Left hindlimb (tissue), 1 donor: ENCODE data around the gene FPR2.
A peak's percentile ranks its signal among the peaks of the same experiment; 100 is the strongest.
"Not testable (repeated sequence)": the region's sequence is repeated elsewhere in the genome, so short reads cannot be mapped to it uniquely, and the experiment has no call there.

ENCODE experiments used
- DNase-seq: peaks from one replicate; pipeline ENCODE4 v3.0.0-alpha.2; 2018

FPR2 gene

GRCh38 chr19:51784922-51785690, 24.1 kb downstream of the FPR2 start:
- no peak for DNase-seq

DNA sequence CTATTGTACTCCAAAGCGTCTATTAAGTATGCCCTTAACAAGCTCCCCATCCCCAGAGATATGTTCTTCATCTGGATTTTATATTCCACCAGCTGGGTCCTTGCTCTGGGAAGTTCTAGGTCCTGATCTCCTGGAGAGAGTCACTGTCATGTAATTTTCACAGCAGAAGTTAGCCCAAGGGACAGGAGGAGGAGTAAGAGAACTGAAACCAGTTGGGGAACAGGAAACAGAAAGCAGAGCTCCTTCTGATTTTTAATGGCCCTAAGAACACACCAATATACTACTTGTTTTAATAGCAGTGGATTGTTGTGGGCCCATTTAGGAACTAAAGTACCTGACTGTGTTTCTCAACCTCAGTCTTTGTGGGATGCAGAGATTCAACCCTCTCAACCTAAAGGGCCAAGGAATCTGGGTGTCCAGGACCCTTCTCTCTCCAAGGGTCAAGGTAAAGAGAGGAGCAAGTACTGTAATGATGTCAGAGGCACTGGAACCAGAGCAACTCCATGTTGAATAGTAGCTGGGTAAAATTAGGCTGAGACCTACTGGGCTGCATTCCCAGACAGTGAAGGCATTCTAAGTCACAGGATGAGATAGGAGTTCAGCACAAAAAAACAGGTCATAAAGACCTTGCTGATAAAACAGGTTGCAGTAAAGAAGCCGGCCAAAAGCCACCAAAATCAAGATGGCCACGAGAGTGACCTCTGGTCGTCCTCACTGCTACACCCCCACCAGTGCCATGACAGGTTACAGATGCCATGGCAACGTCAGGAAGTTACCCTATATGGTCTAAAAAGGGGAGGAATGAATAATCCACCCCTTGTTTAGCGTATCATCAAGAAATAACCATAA, 25.9 kb downstream of the FPR2 start:
- DNase-seq = no peak

DNA sequence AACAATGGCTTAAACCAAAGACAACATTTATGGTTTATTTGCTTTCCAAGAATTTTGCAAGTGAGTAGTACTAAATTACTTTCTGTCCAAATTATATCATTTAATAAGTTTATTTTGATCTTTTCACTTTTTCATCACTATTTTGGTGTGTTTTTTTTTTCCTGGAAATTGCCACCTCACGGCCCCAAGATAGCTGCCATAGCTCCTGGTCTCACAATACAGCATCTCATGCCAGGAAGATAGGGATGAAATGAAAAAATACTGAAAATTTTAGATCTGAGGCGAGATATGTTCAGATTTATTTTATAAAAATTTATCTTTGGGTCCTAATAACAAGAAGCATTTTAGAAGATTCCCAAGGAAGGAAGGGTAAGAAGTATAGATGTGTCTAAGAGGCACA, 27.0 kb downstream of the FPR2 start:
- DNase-seq = no peak

DNA sequence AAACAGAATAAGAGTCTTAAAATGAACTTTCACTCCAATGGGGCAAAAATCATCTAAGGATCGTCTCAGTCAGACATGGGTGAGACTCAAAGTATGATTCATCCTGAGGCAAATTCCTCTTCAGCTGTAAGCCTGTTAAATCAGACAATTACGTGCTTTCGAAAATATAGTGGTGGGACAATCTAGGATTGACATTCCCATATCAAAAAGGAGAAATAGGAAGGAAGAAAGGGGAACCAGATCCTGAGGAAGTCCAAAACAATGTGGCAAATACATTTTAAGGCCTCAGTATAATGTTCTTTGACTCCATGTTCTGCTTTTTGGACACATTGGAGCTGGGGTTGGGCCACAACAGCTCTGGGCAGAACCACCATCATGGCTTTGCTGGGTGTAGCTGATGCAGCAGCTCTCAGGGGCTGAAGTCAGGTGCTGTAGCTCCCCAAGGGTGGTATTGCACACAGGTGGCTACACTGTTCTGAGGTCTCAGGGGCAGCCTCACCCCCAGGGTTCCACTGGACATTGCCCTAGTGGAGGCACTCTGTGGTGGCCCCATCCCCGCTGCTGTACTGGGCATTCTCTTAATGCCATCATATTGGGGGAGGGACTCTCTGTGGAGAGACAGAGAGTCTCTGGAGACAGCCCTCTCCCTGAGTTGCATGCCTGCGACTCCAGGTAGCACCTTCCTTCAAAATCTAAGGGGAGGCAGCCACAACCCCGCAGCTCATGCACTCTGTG, 28.2 kb downstream of the FPR2 start:
- no peak for DNase-seq

DNA sequence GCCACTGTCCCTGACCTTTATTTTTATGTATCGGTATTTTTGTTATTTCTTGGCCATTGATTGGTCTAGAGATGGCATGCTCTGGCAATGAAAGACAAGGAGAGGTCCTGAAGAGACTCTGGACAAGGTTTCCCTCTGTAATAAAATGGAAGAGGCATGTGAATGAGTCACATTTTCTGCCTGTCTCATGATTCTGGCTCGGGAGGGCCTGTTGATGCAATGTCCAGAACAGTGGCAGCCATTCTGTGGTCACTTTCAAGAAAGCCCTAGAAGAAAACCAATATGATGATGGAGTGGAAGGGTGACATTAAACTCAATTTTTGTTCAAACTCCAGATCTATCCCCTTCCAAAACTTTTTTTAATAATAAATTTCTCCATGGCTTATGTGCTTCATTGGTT, 32.0 kb downstream of the FPR2 start:
- no peak for DNase-seq

- DNase-seq = no peak
Measured at GRCh38 chr19:51793994-51794393, 33.0 kb downstream of the FPR2 start.

- no peak for DNase-seq
Measured at GRCh38 chr19:51794885-51795490, 34.0 kb downstream of the FPR2 start, which contains the start of gene FPR3. Gene FPR3, plus strand, starts transcription at chr19:51795157. Its CDS starts 28,592 bp downstream, at chr19:51823749.

GRCh38 chr19:51796195-51796679, 35.3 kb downstream of the FPR2 start:
- DNase-seq = no peak

DNA sequence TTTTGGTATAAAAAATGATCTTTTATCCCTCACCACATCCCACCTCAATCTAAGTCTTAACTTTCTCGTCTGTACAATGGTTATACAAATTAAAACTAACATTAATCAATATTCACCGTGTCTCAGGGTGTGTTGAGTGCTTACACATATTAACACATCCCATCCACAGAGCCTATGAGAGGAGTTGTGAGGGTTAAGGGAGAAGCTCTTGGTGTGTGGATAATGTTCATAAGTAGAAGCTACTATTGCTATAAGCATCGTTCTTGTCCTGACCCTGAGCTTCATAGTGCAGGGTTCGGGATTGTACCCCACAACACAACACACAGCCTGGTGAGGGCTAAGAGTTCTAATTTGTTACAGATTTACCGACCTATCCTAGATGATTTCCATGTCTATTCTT, 36.5 kb downstream of the FPR2 start:
- no peak for DNase-seq

DNA sequence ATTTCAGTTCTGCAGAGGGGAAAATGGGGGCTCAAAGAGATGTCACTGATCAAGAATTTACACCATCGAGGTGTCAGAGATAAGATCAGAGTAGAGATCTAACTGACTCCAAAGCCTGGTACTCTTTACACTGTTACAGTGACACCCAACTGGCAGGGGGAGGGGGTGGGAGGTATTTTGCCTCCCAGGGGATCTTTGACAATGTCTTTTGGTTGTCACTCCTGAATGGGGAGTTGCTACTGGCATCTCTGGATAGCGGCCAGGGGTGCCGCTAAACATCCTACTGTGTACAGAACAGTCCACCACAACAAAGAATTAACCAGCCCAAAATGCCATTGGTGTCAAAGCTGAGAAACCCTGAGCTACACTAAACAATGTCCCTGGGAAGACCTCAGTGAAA, 37.1 kb downstream of the FPR2 start:
- DNase-seq = no peak

- peak; percentile 68 for DNase-seq
Measured at GRCh38 chr19:51799034-51799773, 38.2 kb downstream of the FPR2 start.

GRCh38 chr19:51799774-51800472, 38.9 kb downstream of the FPR2 start:
- no peak for DNase-seq

GRCh38 chr19:51800473-51801244, 39.7 kb downstream of the FPR2 start:
- DNase-seq = no peak

DNA sequence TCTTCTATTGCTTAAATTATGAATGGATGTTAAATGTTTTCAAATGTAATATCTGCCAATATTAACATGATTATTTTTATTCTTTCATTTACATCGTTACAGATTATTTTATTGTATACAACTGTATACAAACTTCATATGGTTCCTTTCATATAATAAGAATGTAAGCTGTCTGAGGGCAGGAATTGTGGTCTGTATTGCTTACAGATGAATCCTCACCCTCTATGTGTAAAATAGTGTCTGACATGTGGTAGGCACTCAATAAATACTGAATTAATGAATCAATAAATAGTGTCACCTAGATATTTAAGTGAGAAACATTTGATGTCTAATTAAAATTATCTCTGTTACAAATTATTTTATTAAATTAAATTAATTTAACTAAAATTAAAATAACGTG, 41.8 kb downstream of the FPR2 start:
- no peak for DNase-seq

GRCh38 chr19:51803519-51803918, 42.5 kb downstream of the FPR2 start:
- DNase-seq = no peak

GRCh38 chr19:51803967-51804366, 43.0 kb downstream of the FPR2 start:
- DNase-seq = no peak

DNA sequence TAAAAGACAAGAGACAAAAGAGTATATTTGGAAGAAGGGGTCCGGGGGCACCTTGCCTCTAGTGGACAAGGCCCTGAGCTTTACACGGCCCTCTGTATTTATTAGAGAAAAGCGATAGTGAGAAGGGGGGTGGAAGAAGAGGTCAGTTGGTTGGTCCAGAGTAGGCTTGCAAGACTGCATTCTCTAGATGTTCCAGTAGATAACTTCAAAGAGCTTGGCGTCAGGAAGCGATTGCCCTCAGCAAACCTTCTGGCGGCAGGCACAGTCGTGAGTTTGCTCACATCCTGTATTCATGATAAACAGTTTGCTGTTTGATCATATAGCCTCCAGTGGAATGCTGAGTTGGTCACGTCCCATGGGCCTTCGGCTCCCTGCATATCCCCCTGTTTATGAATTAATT, 43.8 kb downstream of the FPR2 start:
- not testable (repeated sequence) for DNase-seq

DNA sequence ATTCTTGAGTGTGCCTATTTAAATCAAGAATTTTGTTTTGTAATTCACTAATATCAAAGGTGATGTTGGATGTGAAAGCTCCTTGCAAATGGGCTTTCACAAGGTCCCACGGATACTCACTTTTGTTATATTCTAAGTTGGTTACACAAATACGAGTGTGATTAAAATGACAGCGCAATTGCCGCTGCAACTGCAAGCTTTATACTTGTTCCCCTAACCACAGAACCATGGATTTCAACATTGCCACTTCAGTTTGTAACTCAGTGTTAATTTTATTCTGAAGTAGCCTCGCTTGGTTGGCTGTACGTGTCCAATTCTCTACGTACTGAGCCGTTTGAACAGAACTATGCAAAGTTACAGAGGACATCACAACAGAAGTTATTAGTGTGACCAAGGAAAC, 44.4 kb downstream of the FPR2 start:
- DNase-seq = not testable (repeated sequence)

GRCh38 chr19:51806571-51806970, 45.6 kb downstream of the FPR2 start:
- DNase-seq = not testable (repeated sequence)

DNA sequence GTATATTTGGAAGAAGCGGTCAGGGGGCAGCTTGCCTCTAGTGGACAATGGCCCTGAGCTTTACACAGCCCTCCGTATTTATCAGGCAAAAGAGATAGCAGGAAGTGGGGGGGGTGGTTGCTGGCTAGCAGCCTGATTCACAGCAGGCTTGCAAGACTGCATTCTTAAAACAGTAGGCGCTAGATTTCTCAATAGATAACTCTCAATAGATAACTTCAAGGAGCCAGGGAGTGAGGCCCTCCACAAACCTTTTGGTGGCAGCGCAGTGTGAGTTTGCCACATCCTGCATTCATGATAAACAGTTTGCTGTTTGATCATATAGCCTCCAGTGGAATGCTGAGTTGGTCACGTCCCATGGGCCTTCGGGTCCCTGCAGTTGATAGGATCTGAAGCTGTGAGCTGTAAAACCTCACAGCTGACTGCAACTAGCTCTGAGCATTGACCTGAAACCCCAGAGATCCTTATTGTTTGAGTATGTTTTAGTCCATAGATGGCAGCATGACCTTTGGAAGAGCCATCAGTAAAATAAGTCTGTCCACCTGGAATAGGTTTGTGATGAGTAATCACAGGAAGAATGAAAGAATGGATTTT, 46.2 kb downstream of the FPR2 start:
- DNase-seq = no peak
